Thyroid gland (tissue), 4 donors: ENCODE data around the gene MALAT1.
A peak's percentile ranks its signal among the peaks of the same experiment; 100 is the strongest.

Experiments
- CTCF ChIP-seq, 6 experiments: fragments of 200-600 bp in 3 of 6; fragments of 450-650 bp in 3 of 6; sonication (generic) in 3 of 6; IDR thresholded peaks; one replicate each; pipeline ENCODE4 v1.5.1; 2016 to 2019; ENCODE audit warnings: antibody characterized with exemption in 6 of 6, mild to moderate bottlenecking in 2 of 6, inconsistent platforms in 1 of 6, moderate library complexity in 1 of 6
- POLR2A ChIP-seq, 2 donors: fragments of 450-650 bp; IDR thresholded peaks; one replicate each; pipeline ENCODE4 v1.6.1; 2017; ENCODE audit warnings: antibody characterized with exemption in 2 of 2, mild to moderate bottlenecking in 2 of 2, moderate library complexity in 1 of 2

- TF ChIP-seq CTCF (IDR thresholded peaks at IDR 0.05) = no peak
- peak in 1 of 2 donors; percentile 38 for TF ChIP-seq POLR2A (IDR thresholded peaks at IDR 0.05)
Measured at GRCh38 chr11:65503368-65503948, 4.6 kb downstream of the MALAT1 start.
